Natural killer cell (primary cell): ENCODE results near the gene STH. TPM values are rescaled to one million over a fixed set of nuclear protein-coding genes. Genes with fewer than 3 reads are reported as not detected.

ENCODE experiments used
- ATAC-seq, 3 donors: fragments of 150-1000 bp in 2 of 3; fragments of 200-7000 bp in 1 of 3; cut with Tn5 transposase; 1 replicate in 1 of 3; 2 replicates in 2 of 3; pipeline ENCODE4 v1.10.0; 2021; ENCODE audit warnings: mild to moderate bottlenecking in 2 of 3, moderate library complexity in 2 of 3
- DNase-seq, 2 donors: peaks; one replicate each; pipeline versions ENCODE4 v3.0.0 to v3.0.0-alpha.2; 2013 to 2021; ENCODE audit warnings: mixed read lengths in 1 of 2
- H3K27ac ChIP-seq: one replicate; pipeline ENCODE4 v1.5.1; 2013; ENCODE audit warnings: mild to moderate bottlenecking, low read length
- H3K27me3 ChIP-seq: one replicate; pipeline ENCODE4 v1.6.1; 2013; ENCODE audit warnings: low read length; ENCODE audit not compliant: control insufficient read depth, insufficient read depth
- H3K36me3 ChIP-seq: one replicate; pipeline ENCODE4 v1.6.1; 2013; ENCODE audit warnings: low read length; ENCODE audit not compliant: control insufficient read depth, insufficient read depth
- H3K4me1 ChIP-seq: one replicate; pipeline ENCODE4 v1.6.1; 2013; ENCODE audit warnings: low read length; ENCODE audit not compliant: control insufficient read depth, insufficient read depth
- H3K4me3 ChIP-seq: one replicate; pipeline ENCODE4 v1.5.1; 2013; ENCODE audit warnings: low read length
- H3K9me3 ChIP-seq: one replicate; pipeline ENCODE4 v1.6.1; 2013; ENCODE audit warnings: low read length; ENCODE audit not compliant: control insufficient read depth, insufficient read depth
- H3K27ac Mint-ChIP-seq, 2 donors: one replicate each; pipeline ENCODE4 v1.8.0; 2022; ENCODE audit warnings: mild to moderate bottlenecking in 2 of 2, mixed read lengths in 2 of 2, moderate library complexity in 1 of 2
- H3K27me3 Mint-ChIP-seq, 2 donors: one replicate each; pipeline ENCODE4 v1.8.0; 2022; ENCODE audit warnings: low read depth in 2 of 2, mixed read lengths in 2 of 2
- H3K36me3 Mint-ChIP-seq: one replicate; pipeline ENCODE4 v1.8.0; 2022; ENCODE audit warnings: mixed read lengths
- H3K4me1 Mint-ChIP-seq, 2 donors: one replicate each; pipeline ENCODE4 v1.8.0; 2022; ENCODE audit warnings: mixed read lengths in 2 of 2
- H3K4me3 Mint-ChIP-seq: one replicate; pipeline ENCODE4 v1.8.0; 2022; ENCODE audit warnings: mild to moderate bottlenecking, moderate library complexity, mixed read lengths
- H3K9me3 Mint-ChIP-seq, 2 donors: one replicate each; pipeline ENCODE4 v1.8.0; 2022; ENCODE audit warnings: mixed read lengths in 2 of 2
- CTCF ChIP-seq: fragments of 200-600 bp; IDR thresholded peaks from one replicate; pipeline ENCODE4 v1.8.0; 2022; ENCODE audit warnings: antibody characterized with exemption
- WGBS: methylation state at CpG from one replicate; pipeline ENCODE4 v1.1.7; 2013; ENCODE audit warnings: missing lambda C conversion rate; ENCODE audit not compliant: insufficient coverage; 5-methylcytosine and 5-hydroxymethylcytosine counted together
- intact Hi-C: fragments of 100-400 bp; cut with micrococcal nuclease; formaldehyde crosslinking; loops from one replicate; pipeline ENCODE4 v1.14.2; 2022
- total RNA-seq, 4 donors: library from RNA; stranded (reverse); fragments of 120-200 nt in 1 of 4; gene quantifications; one replicate each; pipeline versions ENCODE4 v1.2.3 to v1.2.4, GENCODE V29; 2013 to 2022

Gene STH
- total RNA-seq, 3 donors from 2014 or later (not counting 1 experiment from before 2014, with no cell fraction given) = not detected

- no peak for TF ChIP-seq CTCF
Measured at GRCh38 chr17:46035112-46035818, 36.2 kb downstream of the STH start.

GRCh38 chr17:46036491-46036890 is 37.4 kb downstream of the STH start:
- Mint-ChIP-seq H3K4me1 (peaks cover 18 to 27% of the 10 kb centered on the region in 2 donors), H3K36me3 (peaks cover 27% of the 10 kb centered on the region), H3K27me3 (no peaks in the 10 kb centered on the region), H3K9me3 (no peaks in the 10 kb centered on the region), H3K27ac (peak overlapping the region in 1 of 2 donors; percentile 67), H3K4me3 (no peak overlapping the region)
- Histone ChIP-seq H3K36me3 (peaks cover 93% of the 10 kb centered on the region), H3K4me1 (no peaks in the 10 kb centered on the region), H3K27ac (no peak overlapping the region), H3K27me3 (no peaks in the 10 kb centered on the region), H3K9me3 (no peaks in the 10 kb centered on the region), H3K4me3 (no peak overlapping the region)
- intact Hi-C loops = no loop called here
- DNase-seq = no peak
- WGBS = over 99% methylated on average over 6 of the region's 6 CpGs
- ATAC-seq = no peak
- TF ChIP-seq CTCF = no peak

More at GRCh38 chr17:46035112-46035818, 36.2 kb downstream of the STH start:
- Histone ChIP-seq H3K27ac (no peak overlapping the region), H3K36me3 (peaks cover 96% of the 10 kb centered on the region), H3K9me3 (no peaks in the 10 kb centered on the region), H3K4me1 (no peaks in the 10 kb centered on the region), H3K27me3 (no peaks in the 10 kb centered on the region), H3K4me3 (no peak overlapping the region)
- intact Hi-C loops = no loop called here
- DNase-seq (peak in 1 of 2 donors; percentile 59), ATAC-seq (peak in 2 of 3 donors; percentile 40 to 60)
- Mint-ChIP-seq H3K4me3 (no peak overlapping the region), H3K27me3 (no peaks in the 10 kb centered on the region), H3K36me3 (peaks cover 27% of the 10 kb centered on the region), H3K27ac (peak overlapping the region; percentile 67 to 70), H3K4me1 (peaks cover 23 to 32% of the 10 kb centered on the region in 2 donors), H3K9me3 (no peaks in the 10 kb centered on the region)
- 90% methylated on average over 3 of the region's 3 CpGs for WGBS

GRCh38 chr17:46037722-46038255 is 38.7 kb downstream of the STH start:
- Mint-ChIP-seq H3K27me3 (no peaks in the 10 kb centered on the region), H3K4me3 (no peak overlapping the region), H3K4me1 (peaks cover 18 to 26% of the 10 kb centered on the region in 2 donors), H3K36me3 (peaks cover 27% of the 10 kb centered on the region), H3K9me3 (no peaks in the 10 kb centered on the region), H3K27ac (peak overlapping the region; percentile 55 to 63)
- no peaks in the 10 kb centered on the region for H3K9me3 ChIP-seq
- H3K4me1 ChIP-seq = no peaks in the 10 kb centered on the region
- no peak for ATAC-seq
- H3K27ac ChIP-seq = no peak overlapping the region
- no peak overlapping the region for H3K4me3 ChIP-seq
- 93% methylated on average over 4 of the region's 4 CpGs for WGBS
- H3K27me3 ChIP-seq = no peaks in the 10 kb centered on the region
- intact Hi-C loops = no loop called here
- DNase-seq = no peak
- H3K36me3 ChIP-seq = peaks cover 87% of the 10 kb centered on the region
- no peak for TF ChIP-seq CTCF
